ENCODE data around the gene CRYBB1. TPM values are rescaled to one million over a fixed set of nuclear protein-coding genes. Genes with fewer than 3 reads are reported as not detected.

CRYBB1 gene
- total and polyA plus RNA-seq, 2 of the 13 experiments (the other 11 are each of a cell fraction or from before 2014, with no cell fraction given), result not detected

GRCh38 chr22:26604368-26604767, 13.5 kb downstream of the CRYBB1 start:
- Histone ChIP-seq H4K20me1 (ENCODE audit: insufficient read depth, low read length) (no peaks in the 10 kb centered on the region), H3K27me3 (ENCODE audit: control insufficient read depth in 1 of 2, insufficient read depth in 2 of 2, low read length in 2 of 2) (0 out of 5 replicates have a peak, but pooled peaks cover 0 to 3% of the 10 kb centered on the region in 2 experiments), H3K27ac (ENCODE audit: extremely low read length, insufficient read depth, low read length) (no peak overlapping the region), H3K4me3 (replicated peaks in 1 of 3; ENCODE audit: insufficient read depth in 1 of 3, low read depth in 2 of 3, low read length in 3 of 3) (no peak overlapping the region), H3K4me1 (ENCODE audit: insufficient read depth, low read length) (no peaks in the 10 kb centered on the region), H2AFZ (ENCODE audit: low read length) (no peak overlapping the region), H3K9me3 (ENCODE audit: low read length) (no peaks in the 10 kb centered on the region), H3K36me3 (replicated peaks in 1 of 2; ENCODE audit: control insufficient read depth in 1 of 2, insufficient read depth in 2 of 2, low read length in 2 of 2) (no peaks in the 10 kb centered on the region), H3K9ac (ENCODE audit: insufficient read depth, low read depth, low read length) (no peak overlapping the region), H3K4me2 (ENCODE audit: low read depth, low read length) (no peak overlapping the region), H3K79me2 (ENCODE audit: insufficient read depth, low read length) (no peaks in the 10 kb centered on the region)
- 3% methylated on average over 1 of the region's 1 CpG for WGBS (ENCODE audit: low lambda C conversion rate)
- intact Hi-C loops (cut with micrococcal nuclease; ENCODE audit: unreplicated experiment) (no loop called here), in situ Hi-C loops (cut with HindIII; ENCODE audit: extremely low pct_ligation_motif_present, low pct_unique_long_range_greater_than_20kb) (no loop called here)
- POLR2A ChIA-PET, result no interaction called here
- ATAC-seq (no peak), DNase-seq (ENCODE audit: low spot score) (no peak), FAIRE-seq (no peak)
- BruUV-seq (replicated peaks), result no TSS peak
- no peak for TF ChIP-seq PRDM4 (CRISPR knock-in tag; IDR thresholded peaks at IDR 0.05; ENCODE audit: borderline replicate concordance)
- no peak for TF ChIP-seq KLF15 (CRISPR knock-in tag; IDR thresholded peaks at IDR 0.05; ENCODE audit: borderline replicate concordance)
- no peak for TF ChIP-seq TFAP4 (IDR thresholded peaks at IDR 0.05; ENCODE audit: borderline replicate concordance, low read depth)
- TF ChIP-seq NR2F6 (IDR thresholded peaks at IDR 0.05), result no peak
- no peak for TF ChIP-seq NR2F6 (CRISPR knock-in tag; IDR thresholded peaks at IDR 0.05)
- no peak for TF ChIP-seq SIN3B (IDR thresholded peaks at IDR 0.05; ENCODE audit: low read length)
- TF ChIP-seq CERS6 (CRISPR knock-in tag; IDR thresholded peaks at IDR 0.05), result no peak
- no peak for TF ChIP-seq REL (CRISPR knock-in tag; conservative IDR thresholded peaks at IDR 0.05)
- TF ChIP-seq NFRKB (IDR thresholded peaks at IDR 0.05), result no peak
- TF ChIP-seq TCF7L2 (IDR thresholded peaks at IDR 0.05; ENCODE audit: low read depth, low read length), result no peak
- no peak for TF ChIP-seq CSRNP1 (CRISPR knock-in tag; IDR thresholded peaks at IDR 0.05)
- CTCF ChIA-PET (ENCODE audit: low intra/inter-chr PET ratio, low total read pairs), result no interaction called here
